ENCODE measurements around the gene SCFD2. TPM values are rescaled to one million over a fixed set of nuclear protein-coding genes. Genes with fewer than 3 reads are reported as not detected.
"Not testable (repeated sequence)": the region's sequence is repeated elsewhere in the genome, so short reads cannot be mapped to it uniquely, and the experiment has no call there.

SCFD2 gene
- total and polyA plus RNA-seq, 9 donors: 5.1 to 42.1 (median 13.5) TPM

- Histone ChIP-seq H3K4me3 (no peak overlapping the region), H3K9me3 (no peaks in the 10 kb centered on the region), H3K27ac (no peak overlapping the region), H3K27me3 (no peaks in the 10 kb centered on the region), H3K4me1 (ENCODE audit: insufficient read depth) (no peaks in the 10 kb centered on the region), H3K36me3 (no peaks in the 10 kb centered on the region)
- no peak for DNase-seq
- intact Hi-C loops (cut with DNase I): no loop called here
- TF ChIP-seq EP300 (IDR thresholded peaks at IDR 0.05) (no peak), POLR2A (IDR thresholded peaks at IDR 0.05) (no peak), CTCF (IDR thresholded peaks at IDR 0.05) (no peak)
- WGBS, 3 donors: 79 to 89% (median 87%) methylated on average over 5 of the region's 5 CpGs
These were observed 85.0 kb downstream of the SCFD2 start for GRCh38 chr4:53280846-53281245.

- no peak for TF ChIP-seq EP300 (IDR thresholded peaks at IDR 0.05)
- no peak for TF ChIP-seq CTCF (IDR thresholded peaks at IDR 0.05)
- TF ChIP-seq POLR2A (IDR thresholded peaks at IDR 0.05): no peak
- 89 to 95% (median 90%) methylated on average over 5 of the region's 5 CpGs for WGBS, 3 donors
- intact Hi-C loops (cut with DNase I): no loop called here
- H3K9me3 ChIP-seq: no peaks in the 10 kb centered on the region
- DNase-seq: no peak
- no peaks in the 10 kb centered on the region for H3K4me1 ChIP-seq (ENCODE audit: insufficient read depth)
- no peak overlapping the region for H3K27ac ChIP-seq
- H3K4me3 ChIP-seq: no peak overlapping the region
- no peaks in the 10 kb centered on the region for H3K27me3 ChIP-seq
- H3K36me3 ChIP-seq: no peaks in the 10 kb centered on the region
These were observed 91.1 kb downstream of the SCFD2 start for GRCh38 chr4:53274609-53275268.

GRCh38 chr4:53273726-53274125 is 92.1 kb downstream of the SCFD2 start:
- no peak for TF ChIP-seq EP300 (IDR thresholded peaks at IDR 0.05)
- Histone ChIP-seq H3K4me3 (no peak overlapping the region), H3K9me3 (no peaks in the 10 kb centered on the region), H3K27ac (no peak overlapping the region), H3K4me1 (ENCODE audit: insufficient read depth) (no peaks in the 10 kb centered on the region), H3K27me3 (no peaks in the 10 kb centered on the region), H3K36me3 (no peaks in the 10 kb centered on the region)
- WGBS, 3 donors: 20 to 22% (median 20%) methylated on average over 3 of the region's 3 CpGs
- intact Hi-C loops (cut with DNase I): no loop called here
- no peak for DNase-seq

GRCh38 chr4:53267026-53267425 is 98.8 kb downstream of the SCFD2 start:
- DNase-seq: no peak
- no peaks in the 10 kb centered on the region for H3K36me3 ChIP-seq
- WGBS, 3 donors: 92 to 94% (median 94%) methylated on average over 4 of the region's 4 CpGs
- H3K4me1 ChIP-seq (ENCODE audit: insufficient read depth): no peaks in the 10 kb centered on the region
- H3K27me3 ChIP-seq: no peaks in the 10 kb centered on the region
- TF ChIP-seq EP300 (IDR thresholded peaks at IDR 0.05): no peak
- TF ChIP-seq CTCF (IDR thresholded peaks at IDR 0.05): no peak
- TF ChIP-seq POLR2A (IDR thresholded peaks at IDR 0.05): no peak
- H3K4me3 ChIP-seq: no peak overlapping the region
- intact Hi-C loops (cut with DNase I): no loop called here
- H3K27ac ChIP-seq: no peak overlapping the region
- H3K9me3 ChIP-seq: no peaks in the 10 kb centered on the region

GRCh38 chr4:53255986-53256385 is 109.9 kb downstream of the SCFD2 start:
- H3K9me3 ChIP-seq; H3K4me1 ChIP-seq (ENCODE audit: insufficient read depth); H3K36me3 ChIP-seq; H3K27ac ChIP-seq; H3K27me3 ChIP-seq; DNase-seq; intact Hi-C loops (cut with DNase I); H3K4me3 ChIP-seq: not testable (repeated sequence)
- 96 to 100% (median 99%) methylated on average over 4 to 26 of the region's 31 CpGs for WGBS, 3 donors

Measured in ovary (tissue), 9 donors.